Hematopoietic multipotent progenitor cell treated with erythropoietin and hydrocortisone succinate and interleukin-3 and kit ligand, for 15 days (in vitro differentiated cells): ENCODE measurements around the gene MRPL3.
A peak's percentile ranks its signal among the peaks of the same experiment; 100 is the strongest.
"Not testable (repeated sequence)": the region's sequence is repeated elsewhere in the genome, so short reads cannot be mapped to it uniquely, and the experiment has no call there.

ENCODE experiments used
- DNase-seq: peaks from one replicate; pipeline ENCODE4 v3.0.0-alpha.2; 2015; ENCODE audit warnings: low spot score

The MRPL3 gene

GRCh38 chr3:131494706-131495105, 8.1 kb downstream of the MRPL3 start:
- no peak for DNase-seq

GRCh38 chr3:131491775-131492174, 11.0 kb downstream of the MRPL3 start:
- no peak for DNase-seq

GRCh38 chr3:131491084-131491483, 11.7 kb downstream of the MRPL3 start:
- no peak for DNase-seq

DNA sequence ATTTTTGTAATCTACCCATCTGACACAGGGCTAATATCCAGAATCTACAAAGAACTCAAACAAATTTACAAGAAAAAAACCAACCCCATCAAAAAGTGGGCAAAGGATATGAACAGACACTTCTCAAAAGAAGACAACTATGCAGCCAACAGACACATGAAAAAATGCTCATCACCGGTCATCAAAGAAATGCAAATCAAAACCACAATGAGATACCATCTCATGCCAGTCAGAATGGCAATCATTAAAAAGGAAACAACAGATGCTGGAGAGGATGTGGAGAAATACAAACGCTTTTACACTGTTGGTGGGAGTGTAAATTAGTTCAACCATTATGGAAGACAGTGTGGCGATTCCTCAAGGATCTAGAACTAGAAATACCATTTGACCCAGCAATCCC, 16.2 kb downstream of the MRPL3 start:
- not testable (repeated sequence) for DNase-seq

- no peak for DNase-seq
Observed at GRCh38 chr3:131485119-131485518, 17.7 kb downstream of the MRPL3 start.

DNA sequence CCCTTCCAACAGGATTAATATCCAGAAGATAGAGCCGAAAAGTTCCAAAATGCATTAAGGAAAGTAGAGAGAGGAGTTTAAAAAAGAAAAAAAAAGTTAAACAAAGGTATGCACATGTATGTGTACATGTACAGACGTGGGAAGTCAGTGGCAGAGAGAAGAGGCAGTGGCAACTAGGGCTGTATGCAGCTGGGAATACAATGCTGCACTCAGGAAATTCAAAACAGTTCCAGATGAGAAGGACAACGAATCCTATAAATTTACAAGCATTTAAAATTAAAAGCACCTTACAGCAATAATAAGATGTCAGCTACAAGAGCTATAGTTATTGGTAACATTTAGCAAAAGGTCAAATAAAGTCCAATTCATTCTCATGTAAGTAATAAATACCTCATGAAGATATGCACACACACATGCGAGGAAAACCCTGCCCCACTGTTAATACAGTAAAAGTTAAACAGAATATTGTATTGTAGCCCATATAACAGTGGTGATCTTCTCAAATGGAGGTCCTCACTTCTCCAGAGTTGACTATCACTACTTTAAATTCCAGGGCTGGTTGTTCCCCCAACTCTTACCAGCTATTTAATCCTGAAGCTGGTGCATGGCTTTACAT, 18.2 kb downstream of the MRPL3 start:
- DNase-seq = no peak

DNA sequence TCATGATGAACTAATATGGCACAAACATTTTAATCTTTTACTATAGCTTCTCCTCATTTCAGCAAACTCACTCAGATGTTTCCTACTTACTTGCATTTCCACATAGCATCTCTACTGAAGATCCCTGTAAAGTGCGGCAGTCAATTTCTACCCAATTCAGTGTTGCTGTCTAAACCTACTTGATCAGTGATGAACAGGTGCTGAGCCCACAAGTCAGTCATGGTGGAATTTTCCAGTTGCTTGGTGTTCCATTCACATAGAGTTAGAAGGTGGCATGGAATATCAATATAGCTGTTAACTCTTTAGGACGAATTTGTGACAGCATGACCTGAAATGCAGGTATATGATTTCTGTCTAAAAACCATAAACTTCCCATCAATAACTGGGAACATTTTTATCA, 22.7 kb downstream of the MRPL3 start:
- no peak for DNase-seq

- no peak for DNase-seq
Observed at GRCh38 chr3:131477813-131478212, 25.0 kb downstream of the MRPL3 start.

DNA sequence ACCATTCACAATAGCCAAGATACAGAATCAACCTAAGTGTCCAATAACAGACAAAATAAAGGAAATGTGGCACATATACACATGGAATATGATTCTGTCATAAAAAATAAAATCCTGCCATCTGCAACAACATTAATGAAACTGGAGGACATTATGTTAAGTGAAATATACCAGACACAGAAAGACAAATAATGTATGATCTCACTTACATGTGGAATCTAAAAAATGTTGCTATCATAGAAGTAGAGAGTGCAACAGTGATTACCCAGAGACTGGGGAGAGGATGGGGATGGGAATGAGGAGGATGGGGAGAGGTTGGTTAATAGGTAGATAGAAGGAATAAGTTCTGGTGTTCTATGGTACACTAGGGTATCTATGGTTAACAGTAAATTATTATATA, 28.7 kb downstream of the MRPL3 start:
- no peak for DNase-seq

GRCh38 chr3:131470377-131470776, 32.4 kb downstream of the MRPL3 start:
- no peak for DNase-seq

GRCh38 chr3:131458653-131459052, 44.1 kb downstream of the MRPL3 start:
- DNase-seq = no peak

DNA sequence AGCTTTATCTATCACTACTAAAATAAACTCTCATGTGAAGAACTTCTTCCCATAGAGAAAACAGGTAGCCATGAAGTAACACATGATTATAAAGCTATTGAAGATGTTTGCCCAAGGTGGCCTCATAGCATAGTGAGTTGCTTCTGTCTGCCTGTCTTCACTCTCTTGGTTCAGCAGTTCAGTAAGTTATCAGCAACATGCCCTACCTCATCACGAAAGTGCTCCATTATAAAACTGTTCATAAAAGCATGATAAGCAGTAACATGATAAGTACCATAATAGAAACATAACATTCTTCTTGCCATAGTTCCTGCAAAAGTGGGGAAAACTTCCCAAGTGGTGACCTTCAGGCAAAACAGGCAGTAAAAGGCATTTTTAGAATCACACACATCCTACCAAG, 45.6 kb downstream of the MRPL3 start:
- no peak for DNase-seq

- no peak for DNase-seq
Observed at GRCh38 chr3:131454501-131454900, 48.3 kb downstream of the MRPL3 start.

GRCh38 chr3:131453533-131453932, 49.2 kb downstream of the MRPL3 start:
- DNase-seq = peak; percentile 8

DNA sequence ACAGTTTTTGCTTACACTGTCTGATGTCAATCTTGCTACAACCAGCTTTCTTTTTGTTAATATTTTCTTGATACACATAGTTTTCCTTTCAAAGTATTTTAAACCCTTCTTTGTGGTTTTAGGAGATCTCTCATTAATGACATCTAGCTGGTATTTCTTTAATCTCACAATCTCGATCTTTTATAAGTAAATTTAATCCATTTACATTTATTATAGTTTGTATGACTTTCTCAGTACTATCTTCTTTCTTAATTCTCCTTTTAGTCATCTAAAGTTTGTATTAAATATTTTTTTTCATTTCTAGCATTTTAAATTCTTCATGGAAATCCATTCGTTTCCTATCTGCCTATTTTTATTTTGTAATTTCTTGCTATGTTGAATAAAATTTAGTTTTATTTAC, 55.4 kb downstream of the MRPL3 start:
- DNase-seq = no peak

- DNase-seq = no peak
Observed at GRCh38 chr3:131444180-131444579, 58.6 kb downstream of the MRPL3 start.

GRCh38 chr3:131439084-131439483, 63.7 kb downstream of the MRPL3 start:
- no peak for DNase-seq

DNA sequence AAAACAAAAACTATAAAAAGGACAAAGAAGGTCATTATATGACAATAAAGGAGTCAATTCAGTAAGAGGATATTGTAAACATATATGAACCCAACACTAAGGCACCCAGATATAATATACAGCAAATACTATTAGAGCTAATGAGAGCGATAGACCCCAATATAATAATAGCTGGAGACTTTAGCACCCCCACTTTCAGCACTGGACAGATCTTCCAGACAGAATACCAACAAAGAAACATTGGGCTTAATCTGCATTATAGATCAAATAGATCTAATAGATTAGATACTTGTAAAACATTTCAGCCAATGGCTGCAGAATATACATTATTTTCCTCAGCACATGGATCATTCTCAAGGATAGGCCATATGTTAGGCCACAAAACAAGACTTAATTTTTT, 67.8 kb downstream of the MRPL3 start:
- DNase-seq = no peak

DNA sequence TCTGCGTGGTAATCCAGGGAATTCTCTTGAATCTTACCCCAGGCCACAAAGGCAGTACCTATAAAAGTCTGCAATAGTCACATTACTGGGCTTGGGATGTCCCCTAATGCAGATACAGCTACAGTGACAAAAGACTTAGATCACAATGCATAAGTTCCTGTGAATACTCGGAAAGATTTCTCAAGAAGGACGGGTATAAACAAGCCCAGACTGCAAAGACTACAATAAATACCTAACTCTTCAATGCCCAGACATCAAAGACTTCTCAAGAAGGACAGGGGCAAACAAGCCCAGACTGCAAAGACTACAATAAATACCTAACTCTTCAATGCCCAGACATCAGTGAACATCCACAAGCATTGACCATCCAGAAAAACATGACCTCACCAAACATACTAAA, 70.3 kb downstream of the MRPL3 start:
- DNase-seq = no peak

DNA sequence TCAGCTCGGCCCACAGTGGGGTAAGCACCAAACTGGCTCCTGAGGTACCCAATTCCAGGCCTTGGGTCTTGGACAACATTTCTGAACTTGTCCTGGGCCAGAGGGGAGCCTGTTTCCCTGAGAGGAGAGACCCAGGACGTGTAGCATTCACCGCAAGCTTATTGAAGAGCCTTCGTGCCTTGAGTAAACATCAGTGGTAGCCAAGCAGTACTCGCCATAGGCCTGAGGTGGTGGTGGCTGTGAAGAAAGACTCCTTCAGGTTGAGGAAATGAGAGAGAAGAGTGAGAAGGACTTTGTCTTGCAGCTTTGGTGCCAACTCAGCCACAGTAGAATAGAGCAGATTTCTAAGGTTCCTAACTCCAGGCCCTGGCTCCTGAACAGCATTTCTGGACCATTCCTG, 71.0 kb downstream of the MRPL3 start:
- DNase-seq = no peak

DNA sequence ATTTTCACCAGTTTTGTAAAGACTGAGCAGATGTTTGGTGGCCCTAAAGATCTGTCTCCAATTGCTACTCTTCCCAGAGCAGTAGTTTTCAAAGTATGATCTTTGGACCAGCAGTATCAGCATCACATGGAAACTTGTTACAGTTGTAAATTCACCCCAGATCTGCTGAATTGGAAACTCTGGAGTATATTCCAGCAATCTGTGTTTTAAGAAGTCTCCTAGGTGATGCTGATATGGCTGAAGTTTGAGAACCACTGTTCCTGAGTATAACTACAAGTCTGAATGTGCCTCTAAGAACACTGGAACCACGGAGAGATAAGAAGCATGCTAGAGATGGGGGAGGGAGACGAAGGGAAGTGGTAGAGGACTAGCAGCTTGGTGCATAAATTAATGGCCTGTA, 75.5 kb downstream of the MRPL3 start:
- DNase-seq = no peak

- no peak for DNase-seq
Observed at GRCh38 chr3:131421957-131422498, 80.7 kb downstream of the MRPL3 start.

GRCh38 chr3:131421301-131421700, 81.5 kb downstream of the MRPL3 start:
- DNase-seq = no peak

GRCh38 chr3:131417751-131418150, 85.0 kb downstream of the MRPL3 start:
- no peak for DNase-seq
